ENCODE data around the gene AFG3L2.
A peak's percentile ranks its signal among the peaks of the same experiment; 100 is the strongest.

DNA sequence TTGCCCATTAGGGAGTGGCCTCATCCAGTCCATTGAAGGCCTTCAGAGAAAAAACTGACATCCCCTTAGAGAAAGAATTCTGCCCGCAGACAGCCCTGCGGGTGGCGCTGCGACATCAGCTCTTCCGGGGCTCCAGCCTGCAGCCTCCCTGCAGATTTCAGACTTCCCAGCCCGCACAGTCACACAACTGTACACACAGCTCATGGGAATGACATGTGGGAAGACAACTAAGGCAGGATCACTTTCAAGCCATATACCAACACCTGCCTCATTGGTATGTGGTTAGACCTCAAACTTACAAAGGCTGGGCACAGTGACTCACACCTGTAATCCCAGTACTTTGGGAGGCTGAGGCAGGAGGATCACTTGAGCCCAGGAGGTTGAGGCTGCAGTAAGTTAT is 93.8 kb downstream of the AFG3L2 start:
- TF ChIP-seq, protein P1, sequence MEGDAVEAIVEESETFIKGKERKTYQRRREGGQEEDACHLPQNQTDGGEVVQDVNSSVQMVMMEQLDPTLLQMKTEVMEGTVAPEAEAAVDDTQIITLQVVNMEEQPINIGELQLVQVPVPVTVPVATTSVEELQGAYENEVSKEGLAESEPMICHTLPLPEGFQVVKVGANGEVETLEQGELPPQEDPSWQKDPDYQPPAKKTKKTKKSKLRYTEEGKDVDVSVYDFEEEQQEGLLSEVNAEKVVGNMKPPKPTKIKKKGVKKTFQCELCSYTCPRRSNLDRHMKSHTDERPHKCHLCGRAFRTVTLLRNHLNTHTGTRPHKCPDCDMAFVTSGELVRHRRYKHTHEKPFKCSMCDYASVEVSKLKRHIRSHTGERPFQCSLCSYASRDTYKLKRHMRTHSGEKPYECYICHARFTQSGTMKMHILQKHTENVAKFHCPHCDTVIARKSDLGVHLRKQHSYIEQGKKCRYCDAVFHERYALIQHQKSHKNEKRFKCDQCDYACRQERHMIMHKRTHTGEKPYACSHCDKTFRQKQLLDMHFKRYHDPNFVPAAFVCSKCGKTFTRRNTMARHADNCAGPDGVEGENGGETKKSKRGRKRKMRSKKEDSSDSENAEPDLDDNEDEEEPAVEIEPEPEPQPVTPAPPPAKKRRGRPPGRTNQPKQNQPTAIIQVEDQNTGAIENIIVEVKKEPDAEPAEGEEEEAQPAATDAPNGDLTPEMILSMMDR (IDR thresholded peaks at IDR 0.05; ENCODE audit: low read depth, low read length): peak; percentile 37
- no peak for TF ChIP-seq EZH2phosphoT487 (IDR thresholded peaks at IDR 0.05; ENCODE audit: low read depth)
